RPMI8226 (cell line): ENCODE results near the gene PDE1C.

Source experiments
- DNase-seq: peaks from one replicate; pipeline ENCODE4 v3.0.0-alpha.2; 2015

Gene PDE1C

GRCh38 chr7:31758755-31759154, 311.5 kb downstream of the PDE1C start:
- DNase-seq: no peak

- DNase-seq: no peak
Observed at GRCh38 chr7:31751726-31752125, 318.5 kb downstream of the PDE1C start.

- no peak for DNase-seq
Observed at GRCh38 chr7:31748084-31748483, 322.1 kb downstream of the PDE1C start.

GRCh38 chr7:31747553-31747952, 322.7 kb downstream of the PDE1C start:
- DNase-seq: no peak

GRCh38 chr7:31744294-31744874, 325.8 kb downstream of the PDE1C start:
- peak; percentile 71 for DNase-seq

DNA sequence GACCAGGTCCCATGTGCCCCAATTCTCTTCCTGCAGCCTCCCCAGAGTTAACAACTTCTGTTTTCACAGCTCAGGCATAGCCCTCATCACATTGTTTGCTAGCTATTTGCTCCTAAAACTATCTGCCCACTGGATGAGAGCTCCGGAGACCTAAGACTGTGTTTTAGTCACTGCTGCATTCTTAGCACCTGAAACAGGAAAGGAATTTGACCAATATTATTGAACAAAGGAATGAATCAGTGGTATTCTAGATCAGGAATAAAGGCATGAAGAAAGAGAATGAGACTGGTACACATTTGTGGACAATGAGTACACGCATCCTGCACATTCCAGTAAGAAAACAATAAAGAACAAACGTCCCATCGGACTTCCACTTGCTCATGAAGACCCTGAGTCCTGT, 328.4 kb downstream of the PDE1C start:
- no peak for DNase-seq

GRCh38 chr7:31735991-31736982, 333.9 kb downstream of the PDE1C start:
- DNase-seq: peak; percentile 55

DNA sequence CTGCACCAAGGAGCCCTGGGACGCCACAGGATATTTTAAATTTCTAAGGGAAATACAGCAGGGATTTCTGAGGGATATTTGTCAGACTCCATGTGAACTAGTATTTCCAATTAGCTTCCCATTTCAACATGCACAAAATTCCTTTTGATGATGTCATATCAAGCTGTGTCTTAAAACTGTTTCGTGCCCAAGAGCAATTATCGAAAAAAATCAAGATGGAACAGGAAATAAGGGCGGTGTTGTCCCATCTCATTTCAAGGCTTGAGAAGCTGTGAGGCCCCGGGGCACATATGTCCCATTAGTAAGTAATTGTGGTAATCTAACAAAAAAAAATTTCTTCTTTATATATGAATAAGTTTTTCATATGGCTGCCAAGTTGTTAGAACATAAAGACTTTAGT, 335.8 kb downstream of the PDE1C start:
- no peak for DNase-seq

DNA sequence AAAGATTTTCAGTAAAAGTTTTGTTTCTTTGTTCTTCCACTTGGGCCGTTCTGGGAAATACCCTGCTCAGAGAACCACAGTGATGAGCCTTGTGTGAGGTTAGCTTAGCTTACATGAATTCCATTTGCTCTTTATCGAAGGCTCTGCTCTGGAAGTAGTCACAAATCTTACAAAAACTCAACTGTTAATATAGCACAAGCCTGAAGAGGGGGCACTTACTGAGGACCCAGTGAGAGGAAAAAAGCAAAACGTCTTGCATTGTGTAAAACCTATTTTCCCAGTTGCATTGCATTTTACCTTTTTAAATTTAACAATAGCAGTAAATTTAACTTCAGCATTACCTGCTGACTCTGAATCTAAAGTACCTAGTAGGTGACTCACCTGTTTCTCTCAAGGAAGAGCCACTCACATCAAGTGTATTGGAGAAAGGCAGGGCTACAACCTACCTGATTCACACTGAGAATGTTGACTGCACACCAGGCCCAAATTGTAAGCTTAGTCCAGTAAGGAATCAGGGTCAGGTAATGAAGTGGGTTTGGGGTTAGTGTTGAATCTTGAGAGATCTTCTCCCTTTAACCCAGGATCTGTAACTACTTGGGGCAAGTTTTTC, 340.9 kb downstream of the PDE1C start:
- no peak for DNase-seq

DNA sequence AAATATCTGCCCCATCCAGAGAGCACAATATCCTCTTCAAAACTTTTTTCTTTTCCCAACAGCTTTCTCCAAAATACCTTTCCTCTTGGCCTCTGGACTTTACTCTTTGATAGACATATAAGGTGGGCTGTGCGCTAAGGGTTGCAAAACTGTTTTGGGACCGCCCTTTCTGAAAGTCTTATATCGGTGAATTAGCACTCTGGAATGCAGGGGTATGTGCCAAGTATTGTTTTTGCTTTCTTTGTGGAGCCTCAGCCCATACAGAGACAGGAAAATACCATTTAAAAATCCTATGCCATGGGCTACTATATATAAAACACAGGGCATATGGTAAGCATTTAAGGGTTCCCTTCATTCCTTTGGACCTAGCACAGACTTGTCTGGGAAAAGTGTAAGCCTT, 345.5 kb downstream of the PDE1C start:
- no peak for DNase-seq

- DNase-seq: no peak
Observed at GRCh38 chr7:31720366-31720765, 349.8 kb downstream of the PDE1C start.

GRCh38 chr7:31716355-31716754, 353.9 kb downstream of the PDE1C start:
- DNase-seq: no peak

DNA sequence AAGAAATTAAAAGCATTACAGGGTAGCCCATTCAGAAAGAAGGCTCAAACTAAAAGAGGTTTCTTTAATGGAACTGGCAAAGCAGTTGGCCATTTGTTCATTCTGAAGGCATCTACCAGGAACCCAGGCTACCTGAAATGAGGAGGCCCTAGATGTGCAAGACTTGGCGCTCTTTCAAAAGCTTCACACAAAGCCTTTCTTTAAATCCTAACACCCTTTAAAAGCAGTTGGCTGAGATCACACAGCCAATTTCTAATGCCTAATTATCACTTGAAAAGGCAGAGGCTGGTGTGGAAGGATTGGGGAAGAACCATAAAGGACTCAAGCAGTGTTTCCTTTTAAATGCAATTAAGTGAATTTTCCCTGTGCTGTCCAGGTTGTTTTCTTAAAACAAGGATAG, 360.0 kb downstream of the PDE1C start:
- no peak for DNase-seq

GRCh38 chr7:31707089-31707488, 363.1 kb downstream of the PDE1C start:
- no peak for DNase-seq

- DNase-seq: no peak
Observed at GRCh38 chr7:31705377-31705776, 364.8 kb downstream of the PDE1C start.

- no peak for DNase-seq
Observed at GRCh38 chr7:31702354-31702753, 367.9 kb downstream of the PDE1C start.
